SU-DHL-6 (cell line): Measurements from ENCODE around the gene SETD2.

Experiments
- CTCF ChIP-seq: fragments of 200-600 bp; sonication (generic); IDR thresholded peaks from one replicate; pipeline ENCODE4 v1.5.1; 2017; ENCODE audit warnings: antibody characterized with exemption, mild to moderate bottlenecking, low read length, moderate library complexity; ENCODE audit not compliant: insufficient read depth, poor library complexity, severe bottlenecking
- EZH2phosphoT487 ChIP-seq: fragments of 200-600 bp; sonication (generic), shearing (Covaris generic); conservative IDR thresholded peaks from 2 replicates; pipeline ENCODE4 v1.6.1; 2018; ENCODE audit warnings: mild to moderate bottlenecking, antibody characterized with exemption, low read length, moderate library complexity, mixed read lengths

GRCh38 chr3:47010910-47011309 is 153.0 kb downstream of the SETD2 start:
- TF ChIP-seq CTCF (no peak), EZH2phosphoT487 (no peak)
